NK-92 (cell line): ENCODE results near the gene FAM120B.

Experiments used
- DNase-seq: peaks from one replicate; lab custom pipeline; 2025; ENCODE audit not compliant: unreplicated experiment; lab: John Stamatoyannopoulos, UW

The FAM120B gene

GRCh38 chr6:170453586-170454511 lies 147.3 kb downstream of the FAM120B start:
- no peak for DNase-seq

GRCh38 chr6:170454512-170455285 lies 148.1 kb downstream of the FAM120B start:
- no peak for DNase-seq

GRCh38 chr6:170455335-170455979 lies 148.9 kb downstream of the FAM120B start:
- no peak for DNase-seq

- DNase-seq = no peak
These were observed 149.8 kb downstream of the FAM120B start for GRCh38 chr6:170456334-170456733.
